H1 (cell line): Measurements from ENCODE around the gene CRCP. TPM values are rescaled to one million over a fixed set of nuclear protein-coding genes. Genes with fewer than 3 reads are reported as not detected.
"Not testable (repeated sequence)": the region's sequence is repeated elsewhere in the genome, so short reads cannot be mapped to it uniquely, and the experiment has no call there.

Experiments used
- CTCF ChIA-PET: fragments of 300-600 bp; sonication (Branson Sonifier 250); formaldehyde crosslinking; loops from one replicate; lab custom pipeline; 2021; ENCODE audit not compliant: partially characterized antibody; lab: Charles Lee
- POLR2A ChIA-PET: fragments of 300-600 bp; sonication (Branson Sonifier 250); formaldehyde crosslinking; loops from one replicate; lab custom pipeline; 2021; ENCODE audit warnings: inconsistent platforms; ENCODE audit not compliant: partially characterized antibody; lab: Charles Lee
- DNase-seq, 2 experiments: peaks; one replicate each; pipeline versions ENCODE4 v3.0.0 to v3.0.0-alpha.2; 2010 to 2022; ENCODE audit warnings: low spot score in 2 of 2, low read depth in 1 of 2, mixed read lengths in 1 of 2
- FAIRE-seq: peaks from 2 replicates; lab custom pipeline; 2011; peaks lifted over from hg19 to GRCh38; lab: Jason Lieb, UNC
- H2AFZ ChIP-seq: 2 replicates; pipeline ENCODE4 v1.8.1; 2012; ENCODE audit warnings: low read length, inconsistent platforms
- H2AK5ac ChIP-seq: 2 replicates; pipeline ENCODE4 v1.6.1; 2013; ENCODE audit warnings: low read depth, low read length
- H2BK120ac ChIP-seq: replicated peaks from 2 replicates; pipeline ENCODE3; 2013; ENCODE audit warnings: low read depth, low read length, inconsistent platforms
- H2BK12ac ChIP-seq: 2 replicates; pipeline ENCODE4 v1.6.1; 2013; ENCODE audit warnings: low read depth, low read length
- H2BK15ac ChIP-seq: 2 replicates; pipeline ENCODE4 v1.6.1; 2013; ENCODE audit warnings: low read length
- H2BK20ac ChIP-seq: 2 replicates; pipeline ENCODE4 v1.6.1; 2013; ENCODE audit warnings: low read length
- H2BK5ac ChIP-seq: 2 replicates; pipeline ENCODE4 v1.6.1; 2013; ENCODE audit warnings: low read depth, low read length
- H3K14ac ChIP-seq: 2 replicates; pipeline ENCODE4 v1.6.1; 2013; ENCODE audit warnings: inconsistent platforms; ENCODE audit not compliant: insufficient read length
- H3K18ac ChIP-seq: 2 replicates; pipeline ENCODE4 v1.6.1; 2013; ENCODE audit warnings: low read length; ENCODE audit errors: extremely low read depth
- H3K23ac ChIP-seq: 2 replicates; pipeline ENCODE4 v1.6.1; 2013; ENCODE audit warnings: inconsistent platforms; ENCODE audit not compliant: insufficient read length
- H3K23me2 ChIP-seq: 2 replicates; pipeline ENCODE4 v1.6.1; 2013; ENCODE audit warnings: low read depth, low read length
- H3K27ac ChIP-seq: 2 replicates; pipeline ENCODE4 v1.6.1; 2011; ENCODE audit warnings: low read depth, low read length, inconsistent platforms
- H3K27me3 ChIP-seq, 4 experiments: replicated peaks in 1 of 4; 1 replicate in 1 of 4; 2 replicates in 3 of 4; pipeline versions ENCODE4 v1.6.1 to v1.8.1; 2011 to 2013; ENCODE audit warnings: low read length in 3 of 4, mild to moderate bottlenecking in 3 of 4, inconsistent platforms in 2 of 4, mixed read lengths in 2 of 4, moderate library complexity in 1 of 4; ENCODE audit not compliant: control insufficient read depth in 3 of 4, insufficient read depth in 3 of 4; ENCODE audit errors: extremely low read depth in 1 of 4
- H3K36me3 ChIP-seq, 4 experiments: 2 replicates each; pipeline versions ENCODE4 v1.6.1 to v1.8.1; 2011 to 2013; ENCODE audit warnings: mild to moderate bottlenecking in 4 of 4, low read length in 3 of 4, moderate library complexity in 2 of 4, control low read depth in 1 of 4, inconsistent platforms in 1 of 4; ENCODE audit not compliant: insufficient read depth in 4 of 4, control insufficient read depth in 2 of 4
- H3K4ac ChIP-seq: replicated peaks from 2 replicates; pipeline ENCODE3; 2013; ENCODE audit warnings: low read length, low read depth, mixed read lengths, inconsistent platforms; ENCODE audit not compliant: insufficient read length
- H3K4me1 ChIP-seq, 4 experiments: replicated peaks in 1 of 4; 1 replicate in 1 of 4; 2 replicates in 3 of 4; pipeline versions ENCODE4 v1.6.1 to v1.8.1; 2011 to 2013; ENCODE audit warnings: low read length in 3 of 4, inconsistent platforms in 2 of 4, mixed read lengths in 1 of 4; ENCODE audit not compliant: insufficient read depth in 4 of 4, control insufficient read depth in 3 of 4
- H3K4me2 ChIP-seq, 2 experiments: 2 replicates each; pipeline versions ENCODE4 v1.6.1 to v1.8.1; 2011 to 2013; ENCODE audit warnings: low read depth in 2 of 2, low read length in 2 of 2, control low read depth in 1 of 2, inconsistent platforms in 1 of 2, mild to moderate bottlenecking in 1 of 2; ENCODE audit not compliant: insufficient read depth in 1 of 2
- H3K4me3 ChIP-seq, 4 experiments: fragments of 200-600, 300-600 bp in 1 of 4; sonication (generic), shearing (Covaris generic), sonication (Bioruptor Twin) in 1 of 4; 2 replicates each; pipeline versions ENCODE4 v1.5.1 to v1.8.1; 2011 to 2016; ENCODE audit warnings: low read length in 4 of 4, low read depth in 3 of 4, control low read depth in 2 of 4, inconsistent platforms in 2 of 4, mild to moderate bottlenecking in 2 of 4, mixed read lengths in 1 of 4, moderate library complexity in 1 of 4; ENCODE audit not compliant: insufficient read depth in 2 of 4; ENCODE audit errors: extremely low read depth in 1 of 4
- H3K56ac ChIP-seq: replicated peaks from 2 replicates; pipeline ENCODE3; 2013; ENCODE audit warnings: low read depth, mild to moderate bottlenecking, mixed read lengths, low read length, inconsistent platforms; ENCODE audit not compliant: insufficient read length
- H3K79me1 ChIP-seq: 2 replicates; pipeline ENCODE4 v1.6.1; 2013; ENCODE audit warnings: low read depth, low read length, control low read depth
- H3K79me2 ChIP-seq, 2 experiments: 2 replicates each; pipeline versions ENCODE4 v1.6.1 to v1.8.1; 2012 to 2013; ENCODE audit warnings: low read length in 2 of 2, mild to moderate bottlenecking in 2 of 2, inconsistent platforms in 1 of 2; ENCODE audit not compliant: insufficient read depth in 2 of 2, control insufficient read depth in 1 of 2
- H3K9ac ChIP-seq, 4 experiments: replicated peaks in 1 of 4; 1 replicate in 1 of 4; 2 replicates in 3 of 4; pipeline versions ENCODE4 v1.6.1 to v1.8.1; 2011 to 2013; ENCODE audit warnings: low read depth in 3 of 4, low read length in 3 of 4, control low read depth in 2 of 4, mild to moderate bottlenecking in 2 of 4, moderate library complexity in 2 of 4, inconsistent platforms in 1 of 4; ENCODE audit errors: extremely low read depth in 1 of 4
- H3K9me3 ChIP-seq, 2 experiments: 2 replicates each; pipeline versions ENCODE4 v1.6.1 to v1.8.1; 2012 to 2013; ENCODE audit warnings: mild to moderate bottlenecking in 2 of 2, moderate library complexity in 2 of 2, control low read depth in 1 of 2, inconsistent platforms in 1 of 2, low read depth in 1 of 2, low read length in 1 of 2, mixed read lengths in 1 of 2; ENCODE audit not compliant: insufficient read depth in 2 of 2
- H4K20me1 ChIP-seq, 2 experiments: replicated peaks in 1 of 2; 2 replicates each; pipeline versions ENCODE3 to v1.8.1; 2011 to 2013; ENCODE audit warnings: inconsistent platforms in 2 of 2, low read length in 2 of 2, mild to moderate bottlenecking in 1 of 2; ENCODE audit not compliant: insufficient read depth in 2 of 2, control insufficient read depth in 1 of 2
- H4K5ac ChIP-seq: 2 replicates; pipeline ENCODE4 v1.6.1; 2013; ENCODE audit warnings: low read length, low read depth, mixed read lengths, inconsistent platforms; ENCODE audit not compliant: insufficient read length
- H4K8ac ChIP-seq: 2 replicates; pipeline ENCODE4 v1.8.0; 2013; ENCODE audit warnings: mild to moderate bottlenecking, moderate library complexity, low read length, inconsistent platforms; ENCODE audit not compliant: insufficient read depth; ENCODE audit errors: extremely low read depth
- H4K91ac ChIP-seq: replicated peaks from 2 replicates; pipeline ENCODE3; 2013; ENCODE audit warnings: low read length, mixed read lengths, inconsistent platforms; ENCODE audit not compliant: insufficient read length
- WGBS, 2 experiments: shearing (Covaris generic) in 1 of 2; methylation state at CpG; one replicate each; pipeline versions ENCODE4 v1.1.6 to v1.1.7; 2013 to 2015; ENCODE audit warnings: low lambda C conversion rate in 2 of 2, mixed read lengths in 2 of 2, inconsistent platforms in 1 of 2, low coverage in 1 of 2, missing lambda C conversion rate in 1 of 2; ENCODE audit not compliant: insufficient replicate concordance in 2 of 2, insufficient coverage in 1 of 2, insufficient read length in 1 of 2; ENCODE audit errors: extremely low coverage in 1 of 2, missing lambda C conversion rate in 1 of 2; 5-methylcytosine and 5-hydroxymethylcytosine counted together
- polyA plus RNA-seq, 7 experiments: library from polyadenylated mRNA; depleted of rRNA in 3 of 7; stranded (reverse) in 5 of 7; unstranded in 2 of 7; fragments of >200 nt in 5 of 7; fragments of 200-250 nt in 2 of 7; gene quantifications; 1 replicate in 5 of 7; 2 replicates in 1 of 7; 4 replicates in 1 of 7; pipeline versions ENCODE4 v1.2.1 to v1.2.3, GENCODE V29; 2011 to 2013; ENCODE audit warnings: missing spikeins in 2 of 7, mixed read lengths in 2 of 7
- total RNA-seq: library from RNA; stranded (reverse); fragmentation: NEBNext Ultra II Directional; extraction: Animal tissue kit (Norgen Biotek cat#: 25700); gene quantifications from 2 replicates; pipeline ENCODE4 v1.2.1, GENCODE V29; 2021

The CRCP gene
- total and polyA plus RNA-seq, 2 of the 8 experiments (the other 6 are each of a cell fraction or from before 2014, with no cell fraction given): 15.0 to 29.3 TPM

- H3K4me3 ChIP-seq, H3K27ac ChIP-seq, H3K79me1 ChIP-seq, H3K27me3 ChIP-seq, H4K8ac ChIP-seq, H3K18ac ChIP-seq, H3K9me3 ChIP-seq, FAIRE-seq, H2BK20ac ChIP-seq, H3K14ac ChIP-seq, H2BK120ac ChIP-seq, H3K23me2 ChIP-seq, H2AFZ ChIP-seq, H3K4me1 ChIP-seq, H4K20me1 ChIP-seq, H3K4ac ChIP-seq, H2BK12ac ChIP-seq, H4K91ac ChIP-seq, DNase-seq, H4K5ac ChIP-seq, H3K4me2 ChIP-seq, H3K9ac ChIP-seq, H2BK15ac ChIP-seq, H3K23ac ChIP-seq, H2BK5ac ChIP-seq, H2AK5ac ChIP-seq, H3K56ac ChIP-seq, POLR2A ChIA-PET, H3K36me3 ChIP-seq: not testable (repeated sequence)
- H3K79me2 ChIP-seq: peaks cover 0 to 63% of the 10 kb centered on the region in 2 experiments; a peak in 2 of 4 replicates
- CTCF ChIA-PET: interaction anchor here (1.1 kb wide), 1 partner anchor 28 kb away, joined by 3 read pairs; no protein-coding TSS in a partner anchor
- WGBS, 2 experiments: 93% methylated on average over 6 of the region's 6 CpGs; no CpG with 5 or more reads in 1 of the 2 experiments
These were observed 11.2 kb downstream of the CRCP start for GRCh38 chr7:66125781-66126352.

GRCh38 chr7:66127172-66127571 lies 12.5 kb downstream of the CRCP start:
- H3K56ac ChIP-seq, H2BK12ac ChIP-seq, H2BK120ac ChIP-seq, H3K23ac ChIP-seq, H3K9me3 ChIP-seq, H3K27ac ChIP-seq, H3K4me1 ChIP-seq, DNase-seq, H3K27me3 ChIP-seq, H3K9ac ChIP-seq, H4K91ac ChIP-seq, H2BK15ac ChIP-seq, H3K23me2 ChIP-seq, H4K8ac ChIP-seq, H3K4ac ChIP-seq, H3K4me2 ChIP-seq, H2BK20ac ChIP-seq, H4K5ac ChIP-seq, H2BK5ac ChIP-seq, FAIRE-seq, H2AK5ac ChIP-seq, H3K4me3 ChIP-seq, H3K18ac ChIP-seq, H3K79me1 ChIP-seq, H4K20me1 ChIP-seq, H2AFZ ChIP-seq, H3K14ac ChIP-seq: not testable (repeated sequence)
- CTCF ChIA-PET: interaction anchor here (0.6 kb wide), 1 partner anchor 30 kb away, joined by 3 read pairs; no protein-coding TSS in a partner anchor
- H3K79me2 ChIP-seq: peaks cover 0 to 53% of the 10 kb centered on the region in 2 experiments; a peak in 2 of 4 replicates
- POLR2A ChIA-PET: interaction anchor here (1.4 kb wide), 1 partner anchor 12 kb away, joined by 7 read pairs; the partner anchor contains the start of gene CRCP
- peaks cover 2 to 17% (median 9%) of the 10 kb centered on the region in 4 experiments; a peak in 5 of 8 replicates for H3K36me3 ChIP-seq
- 95% methylated on average over 3 of the region's 3 CpGs; no CpG with 5 or more reads in 1 of the 2 experiments for WGBS, 2 experiments
